VCaP (cell line): ENCODE results near the gene FOXF2.

Source experiments
- H3K27ac ChIP-seq: fragments of 450-650 bp; 2 replicates; pipeline ENCODE4 v1.5.1; 2017
- CTCF ChIP-seq: fragments of 450-650 bp; conservative IDR thresholded peaks from 2 replicates; pipeline ENCODE4 v1.5.1; 2017; ENCODE audit warnings: mild to moderate bottlenecking, moderate library complexity

The FOXF2 gene

GRCh38 chr6:1390946-1391799, 1.8 kb downstream of the FOXF2 start:
- no peak overlapping the region for H3K27ac ChIP-seq
- no peak for TF ChIP-seq CTCF

GRCh38 chr6:1391800-1392309, 2.5 kb downstream of the FOXF2 start:
- TF ChIP-seq CTCF = no peak
- H3K27ac ChIP-seq = no peak overlapping the region

- TF ChIP-seq CTCF = no peak
These were observed 3.7 kb downstream of the FOXF2 start for GRCh38 chr6:1392813-1393640.

GRCh38 chr6:1393641-1394283, 4.4 kb downstream of the FOXF2 start:
- H3K27ac ChIP-seq = no peak overlapping the region
- no peak for TF ChIP-seq CTCF

More at GRCh38 chr6:1392813-1393640, 3.7 kb downstream of the FOXF2 start:
- H3K27ac ChIP-seq = no peak overlapping the region

- H3K27ac ChIP-seq = no peak overlapping the region
- no peak for TF ChIP-seq CTCF
These were observed 5.4 kb downstream of the FOXF2 start for GRCh38 chr6:1394514-1395463.

DNA sequence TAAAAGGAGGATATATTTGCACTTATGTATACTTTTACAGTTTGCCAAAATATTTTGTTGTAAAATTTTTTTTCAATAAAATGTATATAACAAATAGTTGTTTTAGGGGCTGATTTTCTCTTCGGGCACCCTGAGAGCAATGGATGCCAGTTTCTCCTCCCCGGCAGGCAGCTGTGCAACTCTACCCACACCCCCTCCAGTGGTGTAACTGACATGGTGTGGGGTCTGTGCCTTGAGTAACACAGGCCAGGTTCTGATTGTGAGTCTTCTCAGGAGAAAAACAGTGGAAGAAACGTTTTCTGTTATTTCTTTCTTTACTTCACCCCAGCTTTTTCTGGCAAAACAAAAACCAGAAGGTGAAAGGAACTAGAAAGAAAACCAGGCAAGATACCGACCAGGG, 6.1 kb downstream of the FOXF2 start:
- no peak overlapping the region for H3K27ac ChIP-seq
- no peak for TF ChIP-seq CTCF
